HEK293 (cell line): ENCODE measurements around the gene ARX.

ENCODE experiments used
- SETDB1 ChIP-seq: IDR thresholded peaks from one replicate; pipeline ENCODE4 v1.6.1; 2017; ENCODE audit warnings: mild to moderate bottlenecking, low read length, moderate library complexity, mixed read lengths; ENCODE audit not compliant: insufficient read length
- TF ChIP-seq, protein P1 (sequence below): fragments of 450-650 bp; formaldehyde crosslinking; IDR thresholded peaks from 2 replicates; pipeline ENCODE4 v1.5.1; 2016; ENCODE audit warnings: missing biosample characterization, missing genetic modification characterization

DNA sequence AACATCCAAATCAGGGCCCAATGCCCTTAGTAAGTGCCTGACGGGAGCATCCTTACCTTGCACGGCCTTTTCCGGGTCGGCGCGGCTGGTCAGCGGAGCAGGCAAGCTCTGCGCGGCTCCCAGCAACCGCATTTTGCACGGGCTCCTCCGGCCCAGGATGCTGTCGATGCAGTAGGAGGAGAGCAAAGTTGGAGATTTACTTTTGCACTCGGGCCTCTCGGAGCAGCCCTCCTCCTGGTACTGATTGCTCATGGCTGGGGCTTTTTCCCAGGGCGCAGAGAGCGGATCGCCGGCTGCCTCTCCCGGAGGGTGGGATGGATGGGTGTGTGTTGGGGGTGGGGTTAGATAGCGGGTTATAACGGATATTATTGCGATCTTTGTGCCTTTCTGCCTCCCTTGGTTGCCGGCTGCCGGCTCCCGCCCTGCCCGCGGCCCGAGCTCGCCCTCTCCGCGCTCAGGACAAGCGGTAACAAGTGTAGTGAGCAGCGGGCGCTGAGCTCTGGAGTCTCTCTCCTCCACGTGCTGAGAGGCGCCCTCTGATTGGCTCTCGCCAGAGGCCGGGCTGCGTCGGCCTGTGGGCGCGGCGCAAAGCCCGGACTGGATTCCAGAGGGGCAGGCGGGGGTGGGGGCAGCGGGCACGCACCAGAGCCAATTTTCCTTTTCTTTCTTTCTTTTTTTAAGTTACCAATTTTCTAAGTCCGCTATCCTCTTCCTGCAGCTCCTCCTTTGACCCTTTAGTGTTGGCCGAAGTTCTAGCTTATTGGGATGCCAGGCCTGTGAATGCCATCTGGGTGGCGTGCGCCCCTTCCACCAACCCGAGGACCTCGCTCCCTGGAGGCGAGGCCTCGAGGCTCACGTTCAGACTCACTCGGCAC lies at the start of gene ARX:
- TF ChIP-seq SETDB1 = no peak
- TF ChIP-seq, protein P1, sequence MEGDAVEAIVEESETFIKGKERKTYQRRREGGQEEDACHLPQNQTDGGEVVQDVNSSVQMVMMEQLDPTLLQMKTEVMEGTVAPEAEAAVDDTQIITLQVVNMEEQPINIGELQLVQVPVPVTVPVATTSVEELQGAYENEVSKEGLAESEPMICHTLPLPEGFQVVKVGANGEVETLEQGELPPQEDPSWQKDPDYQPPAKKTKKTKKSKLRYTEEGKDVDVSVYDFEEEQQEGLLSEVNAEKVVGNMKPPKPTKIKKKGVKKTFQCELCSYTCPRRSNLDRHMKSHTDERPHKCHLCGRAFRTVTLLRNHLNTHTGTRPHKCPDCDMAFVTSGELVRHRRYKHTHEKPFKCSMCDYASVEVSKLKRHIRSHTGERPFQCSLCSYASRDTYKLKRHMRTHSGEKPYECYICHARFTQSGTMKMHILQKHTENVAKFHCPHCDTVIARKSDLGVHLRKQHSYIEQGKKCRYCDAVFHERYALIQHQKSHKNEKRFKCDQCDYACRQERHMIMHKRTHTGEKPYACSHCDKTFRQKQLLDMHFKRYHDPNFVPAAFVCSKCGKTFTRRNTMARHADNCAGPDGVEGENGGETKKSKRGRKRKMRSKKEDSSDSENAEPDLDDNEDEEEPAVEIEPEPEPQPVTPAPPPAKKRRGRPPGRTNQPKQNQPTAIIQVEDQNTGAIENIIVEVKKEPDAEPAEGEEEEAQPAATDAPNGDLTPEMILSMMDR (tag by site-specific recombination) = no peak
